DOHH2 (cell line): ENCODE data around the gene ACTG1.

ENCODE experiments used
- H3F3A ChIP-seq: fragments of 200-600 bp; sonication (generic), shearing (Covaris generic); 2 replicates; pipeline ENCODE4 v1.6.0; 2016; ENCODE audit warnings: antibody characterized with exemption, mild to moderate bottlenecking; ENCODE audit not compliant: control insufficient read depth, insufficient read depth
- H3K27ac ChIP-seq: fragments of 200-600 bp; sonication (generic); 2 replicates; pipeline ENCODE4 v1.5.1; 2014; ENCODE audit warnings: low read depth, mild to moderate bottlenecking, low read length, moderate library complexity
- H3K27me3 ChIP-seq: fragments of 200-600 bp; sonication (generic); 2 replicates; pipeline ENCODE4 v1.6.1; 2014; ENCODE audit warnings: mild to moderate bottlenecking, low read length, mixed read lengths; ENCODE audit not compliant: control insufficient read depth
- H3K36me3 ChIP-seq: fragments of 200-600 bp; sonication (generic); 2 replicates; pipeline ENCODE4 v1.6.1; 2014; ENCODE audit warnings: mild to moderate bottlenecking, low read length, moderate library complexity, mixed read lengths; ENCODE audit not compliant: control insufficient read depth
- H3K4me1 ChIP-seq: fragments of 200-600 bp; sonication (generic); 2 replicates; pipeline ENCODE4 v1.6.1; 2014; ENCODE audit warnings: mild to moderate bottlenecking, low read length, mixed read lengths; ENCODE audit not compliant: control insufficient read depth
- H3K4me2 ChIP-seq: fragments of 200-600 bp; sonication (generic); 2 replicates; pipeline ENCODE4 v1.6.0; 2014; ENCODE audit warnings: mild to moderate bottlenecking, low read length, moderate library complexity
- H3K4me3 ChIP-seq: fragments of 200-600 bp; sonication (generic); 2 replicates; pipeline ENCODE4 v1.5.1; 2014; ENCODE audit warnings: mild to moderate bottlenecking, low read length, mixed read lengths
- H3K79me2 ChIP-seq: fragments of 200-600 bp; sonication (generic); 2 replicates; pipeline ENCODE4 v1.6.1; 2014; ENCODE audit warnings: mild to moderate bottlenecking, low read length, mixed read lengths; ENCODE audit not compliant: control insufficient read depth
- H3K9me2 ChIP-seq: fragments of 200-600 bp; sonication (generic); replicated peaks from 2 replicates; pipeline ENCODE4 v1.6.1; 2014; ENCODE audit warnings: mild to moderate bottlenecking, low read length, mixed read lengths; ENCODE audit not compliant: control insufficient read depth
- H3K9me3 ChIP-seq: fragments of 200-600 bp; sonication (generic); 2 replicates; pipeline ENCODE4 v1.6.1; 2014; ENCODE audit warnings: antibody characterized with exemption, low read length, mixed read lengths; ENCODE audit not compliant: control insufficient read depth, insufficient read depth
- H4K20me1 ChIP-seq: fragments of 200-600 bp; sonication (generic); 2 replicates; pipeline ENCODE4 v1.6.0; 2014; ENCODE audit warnings: low read depth, mild to moderate bottlenecking, antibody characterized with exemption, low read length, moderate library complexity; ENCODE audit not compliant: control insufficient read depth, insufficient read depth
- EZH2phosphoT487 ChIP-seq: fragments of 200-600 bp; sonication (generic); IDR thresholded peaks from 2 replicates; pipeline ENCODE4 v1.6.1; 2017; ENCODE audit warnings: borderline replicate concordance, mild to moderate bottlenecking, antibody characterized with exemption, low read length, moderate library complexity, mixed read lengths
- TF ChIP-seq, protein P1 (sequence below): fragments of 200-600 bp; sonication (generic); IDR thresholded peaks from one replicate; pipeline ENCODE4 v1.5.1; 2014; ENCODE audit warnings: antibody characterized with exemption, mild to moderate bottlenecking, low read depth, low read length; ENCODE audit not compliant: poor library complexity, severe bottlenecking

The ACTG1 gene

DNA sequence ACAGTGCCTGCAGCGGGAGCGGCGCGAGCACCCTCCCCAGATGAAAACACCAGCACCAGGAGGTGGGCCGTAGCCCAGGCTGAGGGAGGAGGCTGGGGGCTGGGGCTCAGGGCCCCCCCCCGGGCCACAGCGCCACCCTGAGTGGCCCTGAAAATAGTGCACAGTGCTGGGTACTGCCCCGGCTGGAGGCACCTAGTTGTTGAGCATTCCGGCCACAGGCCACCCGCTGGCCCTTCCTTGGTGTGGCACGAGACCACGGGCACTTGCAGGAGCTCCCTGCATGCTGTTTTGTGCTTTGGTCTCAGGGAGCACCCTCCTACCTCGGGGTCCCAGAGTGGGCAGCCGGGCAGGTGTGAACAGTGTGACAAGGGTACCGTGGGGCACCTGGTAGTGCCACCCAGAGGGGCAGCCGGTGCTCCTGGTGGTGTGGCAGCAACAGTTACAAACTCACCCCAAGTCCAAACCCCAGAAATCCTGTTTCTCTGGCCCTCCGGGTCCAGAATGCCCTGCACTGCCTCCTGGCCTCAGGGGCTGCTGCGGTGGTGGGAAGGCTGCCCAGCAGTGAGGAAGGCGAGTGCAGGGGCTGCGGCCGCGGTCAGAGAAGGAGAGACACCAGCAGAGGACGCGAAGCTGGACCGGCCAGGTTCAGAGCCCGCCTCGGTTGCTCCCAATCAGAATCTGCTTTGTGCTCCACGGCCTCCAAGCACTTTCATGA, 27.5 kb upstream of the ACTG1 start:
- Histone ChIP-seq H3F3A (no peaks in the 10 kb centered on the region; the same call in 1 of the 2 replicates), H4K20me1 (no peaks in the 10 kb centered on the region), H3K9me3 (no peaks in the 10 kb centered on the region), H3K4me3 (no peak overlapping the region), H3K4me1 (no peaks in the 10 kb centered on the region), H3K79me2 (no peaks in the 10 kb centered on the region), H3K36me3 (peaks cover 35% of the 10 kb centered on the region), H3K27ac (no peak overlapping the region), H3K27me3 (no peaks in the 10 kb centered on the region), H3K4me2 (no peak overlapping the region), H3K9me2 (no peaks in the 10 kb centered on the region)
- TF ChIP-seq, protein P1, sequence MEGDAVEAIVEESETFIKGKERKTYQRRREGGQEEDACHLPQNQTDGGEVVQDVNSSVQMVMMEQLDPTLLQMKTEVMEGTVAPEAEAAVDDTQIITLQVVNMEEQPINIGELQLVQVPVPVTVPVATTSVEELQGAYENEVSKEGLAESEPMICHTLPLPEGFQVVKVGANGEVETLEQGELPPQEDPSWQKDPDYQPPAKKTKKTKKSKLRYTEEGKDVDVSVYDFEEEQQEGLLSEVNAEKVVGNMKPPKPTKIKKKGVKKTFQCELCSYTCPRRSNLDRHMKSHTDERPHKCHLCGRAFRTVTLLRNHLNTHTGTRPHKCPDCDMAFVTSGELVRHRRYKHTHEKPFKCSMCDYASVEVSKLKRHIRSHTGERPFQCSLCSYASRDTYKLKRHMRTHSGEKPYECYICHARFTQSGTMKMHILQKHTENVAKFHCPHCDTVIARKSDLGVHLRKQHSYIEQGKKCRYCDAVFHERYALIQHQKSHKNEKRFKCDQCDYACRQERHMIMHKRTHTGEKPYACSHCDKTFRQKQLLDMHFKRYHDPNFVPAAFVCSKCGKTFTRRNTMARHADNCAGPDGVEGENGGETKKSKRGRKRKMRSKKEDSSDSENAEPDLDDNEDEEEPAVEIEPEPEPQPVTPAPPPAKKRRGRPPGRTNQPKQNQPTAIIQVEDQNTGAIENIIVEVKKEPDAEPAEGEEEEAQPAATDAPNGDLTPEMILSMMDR, result no peak
- no peak for TF ChIP-seq EZH2phosphoT487

DNA sequence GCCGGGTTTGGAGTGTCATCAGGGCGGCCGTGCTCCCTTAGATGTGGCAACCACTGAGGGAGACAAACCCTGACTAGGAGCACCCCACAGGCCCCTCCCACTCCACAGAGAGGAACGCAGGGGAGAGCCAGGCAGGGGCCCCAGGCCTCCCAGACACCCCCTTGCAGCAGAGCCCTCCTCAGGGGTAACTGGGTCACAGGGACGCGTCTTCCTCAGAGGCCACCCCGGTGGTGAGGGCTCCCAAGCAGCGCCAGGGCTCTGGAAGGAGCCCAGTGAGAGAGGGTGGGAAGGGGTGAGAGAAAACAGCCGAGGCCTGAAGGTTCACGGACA, 26.9 kb upstream of the ACTG1 start:
- Histone ChIP-seq H3K9me2 (no peaks in the 10 kb centered on the region), H3K36me3 (peaks cover 32% of the 10 kb centered on the region), H3K4me2 (no peak overlapping the region), H3K4me1 (no peaks in the 10 kb centered on the region), H3K4me3 (no peak overlapping the region), H4K20me1 (no peaks in the 10 kb centered on the region), H3K27ac (no peak overlapping the region), H3K9me3 (no peaks in the 10 kb centered on the region), H3F3A (no peaks in the 10 kb centered on the region; the same call in 1 of the 2 replicates), H3K79me2 (no peaks in the 10 kb centered on the region), H3K27me3 (no peaks in the 10 kb centered on the region)
- TF ChIP-seq, protein P1, result no peak
- TF ChIP-seq EZH2phosphoT487, result no peak

DNA sequence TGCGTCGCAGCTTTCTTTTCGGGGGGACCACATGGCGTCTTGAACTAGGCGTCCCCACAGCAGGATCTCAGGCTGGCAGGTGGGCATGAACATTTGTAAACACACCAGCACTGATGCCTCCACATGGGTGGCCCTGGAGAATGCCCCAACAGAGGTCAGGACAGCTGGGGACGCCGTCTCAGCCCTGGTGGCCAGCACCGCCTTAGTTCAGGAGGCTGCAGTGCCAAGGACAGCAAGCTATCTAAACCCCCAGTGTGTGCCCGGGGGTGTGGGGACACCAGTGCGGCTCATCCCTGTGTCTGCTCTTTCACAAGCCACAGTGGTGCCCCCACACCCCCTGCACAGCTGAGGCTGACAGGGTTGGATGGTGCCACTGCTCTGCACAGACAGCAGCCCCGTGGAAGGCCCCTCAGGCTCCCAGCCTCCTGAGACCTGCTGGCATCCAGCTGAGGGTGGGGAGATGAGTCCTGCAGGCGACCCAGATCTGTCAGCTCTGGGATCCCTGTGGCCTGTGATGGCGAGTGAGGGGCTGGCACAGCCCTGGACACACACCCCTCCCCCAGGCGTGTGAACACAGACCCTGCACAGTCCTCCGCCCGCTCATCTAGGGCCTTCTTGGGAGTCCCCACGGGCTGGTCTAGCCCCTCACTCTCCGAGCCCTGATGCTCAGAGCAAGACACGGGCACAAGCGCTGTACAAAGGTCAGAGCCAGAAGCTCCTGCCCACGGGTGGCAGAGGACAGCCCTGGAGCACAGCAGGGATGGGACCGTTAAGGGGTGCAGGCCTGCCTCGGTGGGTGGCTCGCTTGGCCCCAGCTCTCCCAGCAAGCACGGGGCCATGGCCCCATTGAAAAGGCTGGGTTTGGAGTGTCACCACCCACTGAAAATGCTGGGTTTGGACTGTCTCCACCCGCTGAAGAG, 26.3 kb upstream of the ACTG1 start:
- Histone ChIP-seq H3K4me2 (no peak overlapping the region), H3K27me3 (no peaks in the 10 kb centered on the region), H3F3A (no peaks in the 10 kb centered on the region; the same call in 1 of the 2 replicates), H3K9me2 (no peaks in the 10 kb centered on the region), H3K4me3 (no peak overlapping the region), H3K4me1 (peaks cover under 1% of the 10 kb centered on the region), H3K36me3 (peaks cover 25% of the 10 kb centered on the region), H3K9me3 (no peaks in the 10 kb centered on the region), H3K79me2 (no peaks in the 10 kb centered on the region), H4K20me1 (no peaks in the 10 kb centered on the region), H3K27ac (no peak overlapping the region)
- no peak for TF ChIP-seq EZH2phosphoT487
- TF ChIP-seq, protein P1, result no peak
